Mucosa of gallbladder (tissue), 1 donor: Measurements from ENCODE around the gene COPZ2. TPM values are rescaled to one million over a fixed set of nuclear protein-coding genes. Genes with fewer than 3 reads are reported as not detected.

Experiments used
- DNase-seq: peaks from one replicate; pipeline ENCODE4 v3.0.0-alpha.2; 2020; ENCODE audit warnings: low spot score
- total RNA-seq: library from RNA; stranded (reverse); gene quantifications from one replicate; pipeline ENCODE4 v1.2.1, GENCODE V29; 2021
- donor health status: DM: no; HTN: no; CAD: no.

Gene COPZ2
- total RNA-seq, 1 donor from 2014 or later, result 39.3 TPM

- DNase-seq, result no peak
These were observed 51.1 kb downstream of the COPZ2 start for GRCh38 chr17:47986520-47986919.

GRCh38 chr17:47983492-47984223, 53.9 kb downstream of the COPZ2 start:
- DNase-seq, result no peak

GRCh38 chr17:47982645-47983390, 54.8 kb downstream of the COPZ2 start:
- DNase-seq, result no peak

DNA sequence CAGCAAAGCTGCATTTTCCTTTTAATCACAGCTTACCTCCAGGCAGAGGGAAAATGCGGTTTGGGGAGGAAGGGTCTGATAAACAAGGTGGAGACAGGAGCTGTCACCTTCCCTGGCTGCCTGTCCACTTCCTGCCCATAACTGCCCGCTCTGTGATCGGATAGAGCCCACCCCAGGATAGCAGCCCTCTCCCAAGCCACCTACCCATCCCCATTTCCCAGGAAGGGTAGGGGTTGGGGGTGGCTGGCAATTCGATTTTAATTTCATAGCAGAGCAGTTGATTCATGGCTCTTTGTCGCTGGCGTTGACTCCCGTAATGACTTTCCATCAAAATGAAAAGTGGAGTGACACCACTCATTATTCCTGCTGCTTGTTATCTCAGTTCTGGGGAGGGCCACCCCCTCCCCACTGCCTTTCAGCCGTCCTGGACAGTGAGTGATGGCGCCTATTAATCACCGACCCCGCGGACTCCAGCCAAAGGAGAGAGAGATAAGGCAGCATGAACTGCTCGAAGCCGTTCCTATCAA, 55.4 kb downstream of the COPZ2 start:
- DNase-seq, result no peak

- DNase-seq, result no peak
These were observed 56.1 kb downstream of the COPZ2 start for GRCh38 chr17:47981462-47981861.

- no peak for DNase-seq
These were observed 57.1 kb downstream of the COPZ2 start for GRCh38 chr17:47980541-47980940.

- DNase-seq, result peak; percentile 41
These were observed 59.3 kb downstream of the COPZ2 start for GRCh38 chr17:47978324-47978723.

Other genes with a start within 250 kb of the COPZ2 start
- gene OSBPL7, start 216.0 kb downstream of the COPZ2 start, total RNA-seq, result 39.3 TPM
- gene MRPL10, start 206.3 kb downstream of the COPZ2 start, total RNA-seq, result 38.9 TPM
- 1.1 TPM for gene LRRC46, start 206.1 kb downstream of the COPZ2 start, total RNA-seq
- 35.4 TPM for gene SCRN2, start 196.5 kb downstream of the COPZ2 start, total RNA-seq
- 0.14 TPM for gene SP6, start 186.6 kb downstream of the COPZ2 start, total RNA-seq
- 17.4 TPM for gene SP2, start 141.6 kb downstream of the COPZ2 start, total RNA-seq
- gene PNPO, start 96.2 kb downstream of the COPZ2 start, total RNA-seq, result 43.2 TPM
- 109 TPM for gene PRR15L, start 79.9 kb downstream of the COPZ2 start, total RNA-seq
- gene CDK5RAP3, start 66.7 kb downstream of the COPZ2 start, total RNA-seq, result 194 TPM
- gene NFE2L1, start 10.6 kb upstream of the COPZ2 start, total RNA-seq, result 207 TPM
- 41.9 TPM for gene CBX1, start 63.7 kb upstream of the COPZ2 start, total RNA-seq
- gene SNX11, start 70.0 kb upstream of the COPZ2 start, total RNA-seq, result 21.8 TPM